GM11168 (cell line): ENCODE measurements around the gene TYW1B.
"Not testable (repeated sequence)": the region's sequence is repeated elsewhere in the genome, so short reads cannot be mapped to it uniquely, and the experiment has no call there.

Experiments
- in situ Hi-C: fragments of 300-500 bp; cut with MboI; formaldehyde crosslinking; loops from one replicate; pipeline ENCODE4 v1.12.0; 2022; ENCODE audit warnings: low sequenced_read_pairs; ENCODE audit not compliant: unreplicated experiment

Gene TYW1B

DNA sequence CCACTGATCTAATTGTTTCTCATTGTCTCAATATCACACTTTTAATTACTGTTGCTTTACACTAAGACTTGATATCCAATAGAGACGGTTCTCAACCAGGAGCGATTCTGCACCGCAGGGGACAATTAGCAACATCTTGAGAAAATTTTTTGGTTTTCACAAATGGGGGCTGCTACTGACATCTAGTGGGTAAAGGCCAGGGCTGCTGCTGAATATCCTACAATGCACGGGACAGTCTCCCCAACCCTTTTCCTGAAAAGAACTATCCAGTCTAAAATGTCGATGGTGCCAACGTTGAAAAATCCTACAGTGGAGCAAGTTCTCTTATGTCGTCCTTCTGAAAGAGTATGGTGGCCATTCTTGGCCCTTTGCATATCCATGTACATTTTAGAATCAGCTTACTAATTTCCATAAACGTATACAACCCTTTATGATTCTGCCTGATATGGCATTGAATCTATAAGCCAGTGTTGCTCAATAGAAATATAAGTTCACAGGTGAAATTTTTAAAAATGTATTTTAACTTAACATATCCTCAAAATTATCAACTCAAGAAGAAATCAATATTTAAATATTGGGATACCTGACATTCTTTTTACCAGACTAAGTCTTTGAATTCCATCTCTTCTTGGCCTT, 192.6 kb downstream of the TYW1B start:
- in situ Hi-C loops: not testable (repeated sequence)

GRCh38 chr7:72632765-72633292, 195.2 kb downstream of the TYW1B start:
- in situ Hi-C loops: not testable (repeated sequence)

DNA sequence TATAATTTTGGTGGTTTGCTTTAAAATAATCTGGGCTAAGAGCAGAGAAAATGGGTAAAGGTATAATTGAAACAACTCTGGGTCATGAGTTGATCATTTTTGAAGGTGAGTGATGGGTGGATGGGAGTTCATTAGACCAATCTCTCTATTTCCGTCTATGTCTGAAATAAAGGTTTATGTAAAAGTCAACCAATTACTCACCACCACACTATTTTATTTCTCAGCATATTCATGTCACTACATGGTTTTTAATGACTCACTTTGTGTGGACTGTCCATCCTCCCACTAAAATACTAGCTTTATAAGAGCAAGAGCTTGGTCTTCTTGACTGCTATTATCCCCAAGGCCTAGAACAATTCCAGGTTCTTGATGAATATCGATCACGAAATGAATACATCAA, 199.6 kb downstream of the TYW1B start:
- in situ Hi-C loops: not testable (repeated sequence)

- in situ Hi-C loops: not testable (repeated sequence)
These were observed 201.5 kb downstream of the TYW1B start for GRCh38 chr7:72626428-72627011.

DNA sequence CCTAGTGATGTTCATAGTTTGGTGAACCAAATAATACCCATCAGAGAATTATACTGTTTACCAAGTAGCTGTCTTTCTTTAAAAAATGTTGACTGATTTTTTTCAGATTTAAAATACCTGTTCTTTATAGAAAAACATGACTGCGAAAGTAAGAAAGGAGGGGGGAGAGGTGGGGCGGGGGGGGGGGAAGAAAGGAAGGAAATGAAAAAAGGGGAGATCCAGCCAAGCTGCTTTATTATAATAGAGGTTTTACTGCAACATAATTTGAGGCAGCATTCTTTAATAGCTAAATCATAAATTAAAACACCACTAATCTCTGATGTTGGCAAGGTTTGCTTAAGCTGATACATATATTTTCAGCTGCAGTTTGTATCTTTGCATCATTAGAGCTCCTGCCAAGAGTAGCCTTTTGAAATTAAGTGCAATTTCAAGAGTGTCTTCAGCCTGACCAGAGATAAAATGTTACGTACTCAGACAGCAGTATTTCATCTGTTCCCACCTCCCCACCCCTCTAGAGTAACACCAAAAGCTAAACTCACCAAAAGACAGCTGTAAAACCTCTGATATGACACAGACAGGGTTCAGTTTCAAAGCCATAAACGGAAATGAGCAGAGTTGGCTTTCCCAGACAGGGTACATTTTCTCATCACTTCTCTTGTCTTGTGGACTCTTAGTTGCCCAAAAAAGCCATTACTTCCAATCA, 202.1 kb downstream of the TYW1B start:
- in situ Hi-C loops: not testable (repeated sequence)

- in situ Hi-C loops: no loop called here
These were observed 205.5 kb downstream of the TYW1B start for GRCh38 chr7:72622532-72622931.

GRCh38 chr7:72621761-72622187, 206.2 kb downstream of the TYW1B start:
- in situ Hi-C loops: not testable (repeated sequence)

DNA sequence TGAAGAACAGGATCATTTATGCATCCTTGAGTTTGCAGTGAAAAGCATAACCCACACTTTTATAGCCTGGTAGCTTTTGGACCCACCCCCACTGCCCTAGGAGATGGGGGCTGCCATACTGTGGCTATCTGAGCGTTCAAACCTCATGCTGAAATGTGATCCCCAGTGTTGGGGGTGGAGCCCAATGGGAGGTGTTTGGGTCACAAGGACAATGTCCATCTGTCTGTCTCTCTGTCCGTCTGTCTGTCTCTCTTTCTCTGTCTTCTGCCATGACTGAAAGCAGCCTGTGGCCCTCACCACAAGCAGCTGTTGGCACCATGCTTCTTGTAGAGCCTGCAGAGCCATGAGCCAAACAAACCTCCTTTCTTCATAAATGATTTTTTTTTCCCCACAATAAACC, 207.1 kb downstream of the TYW1B start:
- in situ Hi-C loops: not testable (repeated sequence)

DNA sequence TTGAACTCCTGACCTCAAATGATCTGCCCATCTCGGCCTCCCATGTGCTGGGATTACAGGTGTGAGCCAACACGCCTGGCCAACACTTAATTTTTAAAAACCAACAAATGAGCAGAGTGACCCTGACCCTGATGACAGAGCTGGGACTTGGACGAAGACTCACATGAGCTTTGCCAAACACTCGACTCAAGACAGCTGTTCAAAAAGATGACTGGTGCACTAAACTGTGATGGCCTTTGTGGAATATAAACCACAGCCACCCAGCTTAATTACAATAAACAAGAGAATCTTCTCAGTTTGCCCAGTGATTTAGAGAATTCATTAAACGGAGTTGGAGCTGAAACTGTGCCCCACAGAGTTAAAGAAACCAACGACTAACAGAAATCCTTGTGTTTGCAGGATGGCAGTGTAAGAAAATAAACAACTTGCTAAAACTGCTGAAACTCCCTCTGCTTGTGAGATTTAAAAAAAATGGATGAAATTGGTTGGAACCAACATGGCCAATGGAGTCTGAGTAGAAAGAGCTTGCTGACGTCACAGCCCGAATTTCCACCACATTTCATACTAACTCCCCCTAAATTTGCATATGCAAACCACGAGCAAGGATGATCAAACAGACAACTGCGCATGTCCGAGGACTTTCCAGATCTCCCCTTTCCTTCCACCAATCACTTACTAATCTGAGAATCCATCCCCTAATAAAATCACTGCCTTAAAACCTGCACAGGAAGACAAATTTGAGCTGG, 209.4 kb downstream of the TYW1B start:
- in situ Hi-C loops: not testable (repeated sequence)

- in situ Hi-C loops: not testable (repeated sequence)
These were observed 218.2 kb downstream of the TYW1B start for GRCh38 chr7:72609761-72610160.

GRCh38 chr7:72607988-72608387, 220.0 kb downstream of the TYW1B start:
- in situ Hi-C loops: not testable (repeated sequence)

DNA sequence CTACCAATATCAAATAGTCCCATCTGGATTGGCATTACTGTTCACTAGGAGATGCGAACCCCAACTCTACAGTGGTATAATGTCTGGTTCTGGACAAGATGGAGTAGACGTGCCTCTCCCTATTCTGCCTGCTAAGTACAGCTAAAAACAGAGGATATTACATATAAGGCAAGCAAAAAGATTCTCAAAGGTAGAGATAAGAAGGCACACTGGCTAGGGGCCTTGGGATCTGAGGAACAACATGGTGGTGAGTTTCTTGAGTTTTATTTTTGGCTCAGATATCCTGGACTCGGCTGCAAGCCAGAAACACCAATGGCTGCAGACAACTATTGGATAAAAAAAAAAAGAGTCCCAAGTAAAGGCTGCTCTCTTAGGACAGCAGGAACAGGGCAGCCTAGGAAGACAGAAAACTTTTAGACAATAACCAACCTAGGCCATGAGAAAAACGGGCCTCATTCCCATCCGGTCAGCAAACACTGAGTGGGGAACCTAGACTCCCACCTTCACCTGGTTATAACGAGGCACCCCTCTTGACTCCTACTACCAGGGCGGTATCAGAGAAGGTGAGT, 222.1 kb downstream of the TYW1B start:
- in situ Hi-C loops: not testable (repeated sequence)

DNA sequence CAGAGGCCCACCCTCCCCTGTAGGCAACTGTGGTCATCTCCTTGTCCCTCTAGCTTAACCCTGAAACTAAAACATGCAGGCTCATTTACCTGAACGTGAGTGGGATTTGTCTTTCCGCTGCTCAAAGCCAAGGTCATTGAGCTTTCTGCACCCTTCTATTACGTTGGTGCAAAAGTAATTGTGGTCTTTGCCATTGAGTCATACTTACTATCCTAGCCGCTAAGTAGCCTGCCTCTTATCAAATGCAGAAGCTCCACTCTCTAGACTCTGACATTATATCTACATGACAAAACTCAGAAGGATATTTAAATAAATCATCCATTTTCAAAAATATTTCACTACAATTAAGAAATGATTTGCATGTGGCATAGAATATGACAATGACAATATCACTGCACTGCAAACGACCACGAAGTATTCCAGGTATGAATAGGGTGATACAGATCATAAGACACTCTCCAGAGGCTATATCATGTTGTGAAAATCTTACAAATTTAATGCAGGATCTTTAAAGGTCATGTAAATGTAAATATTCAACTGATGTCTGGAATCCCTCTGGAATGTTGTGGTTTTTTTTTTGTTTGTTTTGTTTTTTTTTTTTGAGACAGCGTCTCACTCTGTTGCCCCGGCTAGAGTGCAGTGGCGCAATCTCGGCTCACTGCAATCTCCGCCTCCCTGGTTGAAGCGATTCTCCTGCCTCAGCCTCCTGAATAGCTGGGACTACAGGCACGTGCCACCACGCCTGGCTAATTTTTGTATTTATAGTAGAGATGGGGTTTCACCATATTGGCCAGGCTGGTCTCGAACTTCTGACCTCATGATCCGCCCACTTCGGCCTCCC, 223.0 kb downstream of the TYW1B start:
- in situ Hi-C loops: not testable (repeated sequence)

GRCh38 chr7:72603476-72603875, 224.5 kb downstream of the TYW1B start:
- in situ Hi-C loops: not testable (repeated sequence)

- in situ Hi-C loops: no loop called here
These were observed 224.9 kb downstream of the TYW1B start for GRCh38 chr7:72603073-72603472.

GRCh38 chr7:72601683-72602082, 226.3 kb downstream of the TYW1B start:
- in situ Hi-C loops: not testable (repeated sequence)

- in situ Hi-C loops: not testable (repeated sequence)
These were observed 238.0 kb downstream of the TYW1B start for GRCh38 chr7:72590023-72590422.

DNA sequence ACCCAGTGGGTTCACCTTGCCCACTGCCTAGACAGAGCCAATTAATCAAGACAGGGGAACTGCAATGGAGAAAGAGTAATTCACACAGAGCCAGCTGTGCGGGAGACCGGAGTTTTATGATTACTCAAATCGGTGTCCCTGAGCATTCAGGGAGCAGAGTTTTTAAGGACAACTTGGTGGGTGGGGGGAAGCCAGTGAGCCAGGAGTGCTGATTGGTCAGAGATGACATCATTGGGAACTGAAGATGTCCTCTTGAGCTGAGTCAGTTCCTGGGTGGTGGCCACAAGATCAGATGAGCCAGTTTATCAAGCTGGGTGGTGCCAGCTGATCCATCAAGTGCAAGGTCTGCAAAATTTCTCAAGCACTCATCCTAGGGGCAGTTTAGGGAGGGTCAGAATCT, 240.7 kb downstream of the TYW1B start:
- in situ Hi-C loops: not testable (repeated sequence)

- in situ Hi-C loops: not testable (repeated sequence)
These were observed 243.4 kb downstream of the TYW1B start for GRCh38 chr7:72584576-72584975.
